Fibroblast of lung (primary cell): ENCODE measurements around the gene TIPIN. TPM values are rescaled to one million over a fixed set of nuclear protein-coding genes. Genes with fewer than 3 reads are reported as not detected.

Source experiments
- DNase-seq, 2 donors: peaks; one replicate each; pipeline versions ENCODE4 v3.0.0 to v3.0.0-alpha.2; 2010; ENCODE audit warnings: low read depth in 2 of 2
- H2AFZ ChIP-seq: 2 replicates; pipeline ENCODE4 v1.5.1; 2012; ENCODE audit warnings: low read length, control low read depth, inconsistent platforms
- H3K27ac ChIP-seq: 2 replicates; pipeline ENCODE4 v1.5.1; 2011; ENCODE audit warnings: low read length, control low read depth; ENCODE audit not compliant: insufficient read depth
- H3K27me3 ChIP-seq: 2 replicates; pipeline ENCODE4 v1.5.1; 2011; ENCODE audit warnings: mild to moderate bottlenecking, low read length; ENCODE audit not compliant: control insufficient read depth, insufficient read depth
- H3K36me3 ChIP-seq: 2 replicates; pipeline ENCODE4 v1.5.1; 2011; ENCODE audit warnings: low read length; ENCODE audit not compliant: control insufficient read depth, insufficient read depth
- H3K4me1 ChIP-seq: 2 replicates; pipeline ENCODE4 v1.5.1; 2011; ENCODE audit warnings: low read length; ENCODE audit not compliant: control insufficient read depth, insufficient read depth; ENCODE audit errors: extremely low read depth
- H3K4me2 ChIP-seq: 2 replicates; pipeline ENCODE4 v1.5.1; 2011; ENCODE audit warnings: low read length, control low read depth; ENCODE audit not compliant: insufficient read depth; ENCODE audit errors: extremely low read depth
- H3K4me3 ChIP-seq, 4 experiments: fragments of 200-600 bp in 1 of 4; sonication (generic) in 1 of 4; replicated peaks in 1 of 4; 2 replicates each; pipeline ENCODE4 v1.5.1; 2011 to 2016; ENCODE audit warnings: low read length in 4 of 4, low read depth in 3 of 4, mild to moderate bottlenecking in 3 of 4, control low read depth in 2 of 4, inconsistent platforms in 1 of 4, mixed read lengths in 1 of 4; ENCODE audit not compliant: insufficient read depth in 1 of 4; ENCODE audit errors: control extremely low read depth in 1 of 4
- H3K79me2 ChIP-seq: 2 replicates; pipeline ENCODE4 v1.5.1; 2012; ENCODE audit warnings: mild to moderate bottlenecking, low read length, inconsistent platforms; ENCODE audit not compliant: control insufficient read depth, insufficient read depth
- H3K9ac ChIP-seq: 2 replicates; pipeline ENCODE4 v1.5.1; 2011; ENCODE audit warnings: mild to moderate bottlenecking, low read length, control low read depth; ENCODE audit not compliant: insufficient read depth
- H3K9me3 ChIP-seq: 2 replicates; pipeline ENCODE4 v1.5.1; 2012; ENCODE audit warnings: low read depth, low read length; ENCODE audit not compliant: control insufficient read depth, insufficient read depth
- H4K20me1 ChIP-seq: 2 replicates; pipeline ENCODE4 v1.5.1; 2011; ENCODE audit warnings: low read length; ENCODE audit not compliant: control insufficient read depth, insufficient read depth; ENCODE audit errors: extremely low read depth
- EZH2 ChIP-seq: IDR thresholded peaks from 2 replicates; pipeline ENCODE4 v1.5.1; 2012; ENCODE audit warnings: low read length, control low read depth, mild to moderate bottlenecking; ENCODE audit errors: missing control alignments
- polyA plus RNA-seq, 2 donors: library from polyadenylated mRNA; depleted of rRNA in 1 of 2; stranded (reverse) in 1 of 2; unstranded in 1 of 2; fragments of >200 nt; gene quantifications; 2 replicates each; pipeline ENCODE4 v1.2.1, GENCODE V29; 2011 to 2012; ENCODE audit warnings: missing spikeins in 1 of 2
- total RNA-seq: library from RNA; depleted of rRNA; stranded (reverse); fragments of >200 nt; gene quantifications from 2 replicates; pipeline ENCODE4 v1.2.1, GENCODE V29; 2014
- TF ChIP-seq, protein P1 (sequence below), 2 donors: IDR thresholded peaks in 1 of 2; conservative IDR thresholded peaks in 1 of 2; 1 replicate in 1 of 2; 2 replicates in 1 of 2; pipeline ENCODE4 v1.5.1; 2011 to 2012; ENCODE audit warnings: low read length in 2 of 2, control low read depth in 1 of 2, inconsistent platforms in 1 of 2, low read depth in 1 of 2, mild to moderate bottlenecking in 1 of 2

TIPIN gene
- total and polyA plus RNA-seq, 2 donors (not counting 1 experiment from before 2014, with no cell fraction given) = 12.6 to 14.5 TPM

DNA sequence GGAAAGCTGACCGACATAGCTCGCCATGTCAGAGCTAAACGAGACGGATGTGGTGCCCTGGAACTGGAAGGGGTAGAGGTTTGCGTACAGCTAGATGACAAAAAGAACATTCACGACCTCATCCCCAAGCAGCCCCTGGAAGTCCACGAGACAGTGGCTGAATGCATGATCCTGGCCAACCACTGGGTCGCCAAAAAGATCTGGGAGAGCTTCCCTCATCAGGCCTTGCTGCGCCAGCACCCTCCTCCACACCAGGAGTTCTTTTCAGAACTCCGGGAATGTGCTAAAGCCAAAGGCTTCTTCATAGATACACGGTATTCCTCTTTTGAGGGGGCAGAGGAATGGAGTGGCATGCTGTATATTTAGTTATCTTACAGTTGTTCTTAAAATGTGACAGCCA, 30.4 kb downstream of the TIPIN start:
- TF ChIP-seq EZH2 = no peak
- TF ChIP-seq, protein P1, sequence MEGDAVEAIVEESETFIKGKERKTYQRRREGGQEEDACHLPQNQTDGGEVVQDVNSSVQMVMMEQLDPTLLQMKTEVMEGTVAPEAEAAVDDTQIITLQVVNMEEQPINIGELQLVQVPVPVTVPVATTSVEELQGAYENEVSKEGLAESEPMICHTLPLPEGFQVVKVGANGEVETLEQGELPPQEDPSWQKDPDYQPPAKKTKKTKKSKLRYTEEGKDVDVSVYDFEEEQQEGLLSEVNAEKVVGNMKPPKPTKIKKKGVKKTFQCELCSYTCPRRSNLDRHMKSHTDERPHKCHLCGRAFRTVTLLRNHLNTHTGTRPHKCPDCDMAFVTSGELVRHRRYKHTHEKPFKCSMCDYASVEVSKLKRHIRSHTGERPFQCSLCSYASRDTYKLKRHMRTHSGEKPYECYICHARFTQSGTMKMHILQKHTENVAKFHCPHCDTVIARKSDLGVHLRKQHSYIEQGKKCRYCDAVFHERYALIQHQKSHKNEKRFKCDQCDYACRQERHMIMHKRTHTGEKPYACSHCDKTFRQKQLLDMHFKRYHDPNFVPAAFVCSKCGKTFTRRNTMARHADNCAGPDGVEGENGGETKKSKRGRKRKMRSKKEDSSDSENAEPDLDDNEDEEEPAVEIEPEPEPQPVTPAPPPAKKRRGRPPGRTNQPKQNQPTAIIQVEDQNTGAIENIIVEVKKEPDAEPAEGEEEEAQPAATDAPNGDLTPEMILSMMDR (conservative IDR thresholded peaks at IDR 0.05 in 1 of 2, IDR thresholded peaks at IDR 0.05 in 1 of 2; ENCODE audit: low read depth in 1 of 2, low read length in 2 of 2) = no peak
- no peak overlapping the region for H3K4me2 ChIP-seq
- H3K27me3 ChIP-seq = no peaks in the 10 kb centered on the region
- H3K79me2 ChIP-seq = no peaks in the 10 kb centered on the region
- no peaks in the 10 kb centered on the region for H3K9me3 ChIP-seq
- H3K36me3 ChIP-seq = peaks cover 6% of the 10 kb centered on the region
- no peaks in the 10 kb centered on the region for H3K4me1 ChIP-seq
- no peak overlapping the region for H3K27ac ChIP-seq
- no peak overlapping the region for H3K9ac ChIP-seq
- no peak overlapping the region for H2AFZ ChIP-seq
- H3K4me3 ChIP-seq = no peak overlapping the region
- no peak for DNase-seq
- no peaks in the 10 kb centered on the region for H4K20me1 ChIP-seq

DNA sequence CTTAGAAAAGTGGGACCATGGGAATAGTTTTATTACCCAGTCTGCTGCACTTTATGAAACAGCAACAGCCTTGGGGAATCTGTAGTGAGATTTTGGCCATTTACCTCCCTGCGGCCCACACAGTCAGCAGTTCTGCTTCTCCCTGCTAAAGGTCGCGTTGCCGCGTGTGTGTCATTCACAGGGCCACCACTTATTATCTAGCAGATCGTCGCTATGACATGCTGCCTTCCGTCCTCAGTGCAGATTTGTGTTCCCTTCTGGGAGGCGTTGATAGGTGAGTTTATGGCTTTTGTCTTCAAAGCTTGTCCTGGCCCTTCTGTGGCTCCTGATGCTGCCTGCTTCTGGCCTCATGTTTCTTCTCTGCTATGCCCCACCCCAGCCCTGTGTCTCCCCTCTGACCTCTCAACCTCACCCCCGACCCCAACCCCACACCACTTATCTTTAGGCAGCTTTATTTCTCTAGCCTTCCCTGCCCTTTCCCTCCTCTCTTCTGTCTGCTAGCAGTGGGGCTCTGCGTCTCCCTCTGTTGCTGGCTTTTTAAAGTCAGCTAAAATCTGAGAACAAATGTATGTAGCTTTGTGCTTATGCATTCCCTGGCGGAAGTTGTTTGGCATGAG, 33.1 kb downstream of the TIPIN start:
- Histone ChIP-seq H3K9me3 (no peaks in the 10 kb centered on the region), H3K27ac (no peak overlapping the region), H3K36me3 (peaks cover 4% of the 10 kb centered on the region), H2AFZ (no peak overlapping the region), H3K9ac (no peak overlapping the region), H4K20me1 (no peaks in the 10 kb centered on the region), H3K4me1 (no peaks in the 10 kb centered on the region), H3K4me2 (no peak overlapping the region), H3K27me3 (no peaks in the 10 kb centered on the region), H3K4me3 (no peak overlapping the region), H3K79me2 (no peaks in the 10 kb centered on the region)
- TF ChIP-seq, protein P1 (conservative IDR thresholded peaks at IDR 0.05 in 1 of 2, IDR thresholded peaks at IDR 0.05 in 1 of 2; ENCODE audit: low read depth in 1 of 2, low read length in 2 of 2) = no peak
- no peak for TF ChIP-seq EZH2
- DNase-seq = no peak

DNA sequence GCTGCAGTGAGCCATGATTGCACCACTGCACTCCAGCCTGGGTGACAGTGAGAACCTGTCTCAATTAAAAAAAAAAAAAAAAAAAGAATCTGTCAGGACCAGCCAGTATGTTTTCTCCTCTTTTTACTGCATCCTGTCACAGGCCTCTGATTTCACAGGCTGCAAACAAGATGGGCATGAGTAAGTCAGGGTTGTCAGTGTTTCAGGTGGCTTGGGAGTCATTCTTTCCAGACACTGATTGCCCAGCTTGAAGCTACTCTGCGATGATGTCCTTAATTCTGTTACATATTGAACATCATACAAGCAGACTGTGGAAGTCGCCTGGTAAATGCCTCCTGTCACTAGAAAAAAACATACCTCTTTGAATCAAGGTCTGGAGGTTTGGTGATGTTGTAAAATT, 44.3 kb downstream of the TIPIN start:
- Histone ChIP-seq H3K9ac (no peak overlapping the region), H3K4me3 (no peak overlapping the region), H3K4me2 (no peak overlapping the region), H3K79me2 (no peaks in the 10 kb centered on the region), H3K36me3 (peaks cover 3% of the 10 kb centered on the region), H4K20me1 (no peaks in the 10 kb centered on the region), H3K4me1 (no peaks in the 10 kb centered on the region), H3K9me3 (no peaks in the 10 kb centered on the region), H3K27ac (no peak overlapping the region), H2AFZ (no peak overlapping the region), H3K27me3 (no peaks in the 10 kb centered on the region)
- DNase-seq = no peak
- no peak for TF ChIP-seq EZH2
- TF ChIP-seq, protein P1 (conservative IDR thresholded peaks at IDR 0.05 in 1 of 2, IDR thresholded peaks at IDR 0.05 in 1 of 2; ENCODE audit: low read depth in 1 of 2, low read length in 2 of 2) = no peak
